Measurements from ENCODE around the gene PLXNC1.
A peak's percentile ranks its signal among the peaks of the same experiment; 100 is the strongest.

Gene PLXNC1

DNA sequence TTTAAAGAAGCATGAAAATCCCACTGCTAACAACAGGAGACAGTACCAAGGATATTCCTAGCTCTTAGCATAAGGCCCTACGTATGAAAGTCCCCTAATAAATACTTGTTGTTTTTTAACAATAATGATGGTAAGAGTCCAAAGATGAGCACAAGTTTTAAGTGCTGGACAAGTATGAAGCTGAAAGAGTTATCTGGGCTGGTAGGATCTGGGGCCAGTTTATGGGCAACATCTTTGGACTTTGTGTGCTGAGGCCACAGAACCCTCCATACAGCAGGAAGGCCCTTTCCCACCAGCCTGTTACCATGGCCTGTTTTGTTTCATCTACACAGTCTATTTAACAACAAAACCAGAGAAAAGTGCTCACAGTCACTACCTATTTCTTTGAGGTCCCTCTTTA lies 12.5 kb upstream of the PLXNC1 start:
- no peak for DNase-seq

DNA sequence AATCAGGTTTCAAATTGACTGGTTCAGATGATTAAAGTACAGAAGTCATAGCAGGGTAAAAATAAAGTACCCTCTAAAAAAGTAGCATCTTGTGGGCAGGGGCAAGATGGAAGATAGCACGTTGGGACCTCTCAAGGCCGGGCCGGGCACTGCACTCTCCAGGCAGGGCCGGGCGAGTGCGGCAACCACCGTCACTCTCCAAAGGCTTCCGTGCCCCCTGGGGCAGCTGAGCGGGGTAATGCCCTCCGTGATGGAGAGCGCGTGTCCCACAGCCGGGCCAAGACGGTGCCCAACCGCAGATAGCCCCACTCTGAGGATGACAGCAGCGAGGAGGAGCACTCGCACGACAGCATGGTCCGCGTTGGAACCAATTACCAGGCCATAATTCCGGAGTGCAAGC lies 8.6 kb upstream of the PLXNC1 start:
- no peak for DNase-seq

DNA sequence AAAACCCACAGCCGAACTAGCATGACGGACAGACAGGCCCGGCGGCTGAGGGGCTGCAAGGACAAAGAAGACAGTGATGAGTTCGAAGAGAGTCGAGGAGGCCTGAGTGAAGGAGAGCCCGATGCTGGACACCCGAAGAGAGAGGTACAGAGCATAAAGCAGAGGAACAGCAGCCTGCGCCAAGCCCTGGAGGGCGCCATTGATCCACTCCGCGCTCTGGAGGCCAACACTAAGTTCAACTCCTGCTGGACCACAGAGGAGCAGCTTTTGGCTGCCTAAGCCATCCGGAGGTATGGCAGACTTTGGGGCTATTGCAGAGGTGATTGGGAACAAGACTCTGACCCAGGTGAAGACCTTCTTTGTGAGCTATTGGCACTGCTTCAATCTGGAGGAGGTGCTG lies 7.8 kb upstream of the PLXNC1 start:
- DNase-seq = peak in 1 of 2 experiments; percentile 12

DNA sequence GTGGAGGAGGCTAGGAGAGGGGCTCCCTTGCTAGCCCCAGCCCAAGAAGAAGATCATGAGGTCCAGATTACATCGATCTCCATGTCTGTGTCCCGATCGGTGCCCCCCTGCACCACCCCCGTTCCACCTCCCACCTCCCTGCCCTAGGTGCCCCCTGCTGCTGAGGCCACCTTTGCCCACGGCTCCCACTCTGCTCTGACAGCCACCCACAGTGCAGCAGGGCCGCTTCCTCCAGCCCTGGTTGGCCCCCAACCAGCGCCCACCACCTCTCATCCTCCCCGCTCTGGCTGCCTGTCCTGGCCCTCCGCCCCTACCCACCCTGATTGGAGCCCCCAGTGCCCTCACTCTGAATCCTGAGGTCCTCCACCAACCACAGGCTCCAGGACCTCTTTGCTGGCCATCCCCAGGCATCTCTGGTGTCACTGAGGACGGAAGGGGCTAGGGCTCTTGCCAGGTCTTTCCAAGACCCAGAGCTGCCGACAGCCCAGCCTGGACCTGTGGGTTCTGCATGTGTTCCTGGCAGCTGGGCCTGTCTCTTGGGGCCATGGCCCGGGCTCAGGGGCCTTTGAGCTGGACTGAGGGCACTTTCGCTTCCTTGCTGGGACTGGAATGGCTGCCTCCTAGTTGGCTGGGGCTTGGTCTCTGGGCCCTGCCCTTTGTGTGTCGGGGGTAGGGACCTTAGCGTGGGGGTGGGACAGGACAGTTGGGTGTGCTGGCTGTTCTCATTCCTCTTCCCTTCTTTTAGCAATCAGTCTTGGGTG lies 7.2 kb upstream of the PLXNC1 start:
- no peak for DNase-seq

DNA sequence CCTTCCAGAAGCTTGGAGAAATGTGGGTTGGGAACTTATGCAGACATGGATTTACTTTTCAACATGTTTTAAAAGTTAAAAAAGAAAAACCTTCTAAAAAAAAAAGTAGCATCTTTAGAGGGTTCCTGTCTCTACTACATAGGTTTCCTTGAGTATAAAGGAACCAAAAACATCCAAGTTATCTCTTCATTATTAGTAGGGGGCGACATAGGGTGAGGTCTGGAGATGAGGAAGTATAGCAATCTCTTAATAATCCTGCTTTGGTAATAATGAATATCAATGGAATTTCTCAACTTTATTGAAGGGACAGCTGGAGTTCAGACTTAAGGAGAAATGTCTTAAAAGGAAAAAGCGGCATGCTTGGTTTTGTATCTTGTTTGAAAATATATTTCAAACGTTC lies 6.5 kb upstream of the PLXNC1 start:
- DNase-seq = no peak

DNA sequence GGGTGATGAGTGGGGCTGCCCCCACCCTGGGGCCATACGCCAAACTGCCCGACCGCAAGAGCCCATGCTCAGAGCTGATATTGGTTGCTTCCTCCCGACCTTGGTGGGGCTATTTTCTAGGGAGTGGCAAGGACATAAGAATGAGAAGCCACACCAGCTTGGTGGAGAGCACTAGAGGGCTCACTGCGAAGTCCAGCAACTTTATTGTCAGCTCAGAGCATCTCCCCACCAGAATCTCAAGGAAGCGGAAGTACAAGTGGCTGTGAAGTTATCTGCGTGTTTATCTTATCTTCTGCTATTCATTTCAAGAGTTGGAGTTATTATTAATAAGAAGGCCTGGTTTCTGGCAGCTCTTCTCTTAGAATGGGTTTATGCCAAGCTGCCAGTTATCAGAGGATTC lies 4.9 kb upstream of the PLXNC1 start:
- no peak for DNase-seq

DNA sequence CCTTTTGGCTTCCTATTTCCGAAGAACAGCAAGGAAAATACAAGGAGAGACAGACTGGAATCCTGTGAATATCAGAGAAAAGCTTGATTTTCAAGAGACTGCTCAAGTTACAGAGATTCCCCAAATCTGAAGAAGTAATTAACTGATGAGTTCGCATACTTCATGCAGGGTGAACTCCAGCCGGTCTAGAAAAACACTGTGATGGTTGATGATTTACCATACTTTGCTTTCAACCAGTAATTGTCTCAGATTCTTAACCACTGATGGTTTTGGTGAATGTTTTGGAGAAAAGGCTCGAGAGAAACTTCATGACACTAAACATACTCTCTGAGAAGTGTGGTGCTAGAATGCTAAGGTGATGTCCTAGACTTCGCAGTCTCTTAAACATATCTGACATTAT lies 4.4 kb upstream of the PLXNC1 start:
- no peak for DNase-seq

DNA sequence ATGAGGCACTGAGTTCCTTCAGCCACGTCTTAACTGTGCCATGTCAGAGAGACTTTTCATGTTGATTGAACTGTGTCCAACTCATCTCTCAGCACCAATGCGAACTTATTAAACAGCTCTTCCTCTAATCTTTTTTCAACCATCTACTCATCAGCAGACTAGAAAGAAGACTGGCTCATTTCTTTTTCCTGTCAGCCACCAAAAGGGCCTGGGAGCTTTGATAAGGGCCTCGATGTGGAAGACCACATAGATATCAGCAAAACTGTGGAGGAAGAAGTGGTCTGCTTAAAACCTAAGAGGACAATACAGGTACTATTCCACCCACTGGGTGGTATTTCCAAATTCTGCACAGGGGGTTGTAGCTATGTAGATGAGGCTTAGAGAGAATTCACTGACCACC lies 3.6 kb upstream of the PLXNC1 start:
- DNase-seq = no peak

DNA sequence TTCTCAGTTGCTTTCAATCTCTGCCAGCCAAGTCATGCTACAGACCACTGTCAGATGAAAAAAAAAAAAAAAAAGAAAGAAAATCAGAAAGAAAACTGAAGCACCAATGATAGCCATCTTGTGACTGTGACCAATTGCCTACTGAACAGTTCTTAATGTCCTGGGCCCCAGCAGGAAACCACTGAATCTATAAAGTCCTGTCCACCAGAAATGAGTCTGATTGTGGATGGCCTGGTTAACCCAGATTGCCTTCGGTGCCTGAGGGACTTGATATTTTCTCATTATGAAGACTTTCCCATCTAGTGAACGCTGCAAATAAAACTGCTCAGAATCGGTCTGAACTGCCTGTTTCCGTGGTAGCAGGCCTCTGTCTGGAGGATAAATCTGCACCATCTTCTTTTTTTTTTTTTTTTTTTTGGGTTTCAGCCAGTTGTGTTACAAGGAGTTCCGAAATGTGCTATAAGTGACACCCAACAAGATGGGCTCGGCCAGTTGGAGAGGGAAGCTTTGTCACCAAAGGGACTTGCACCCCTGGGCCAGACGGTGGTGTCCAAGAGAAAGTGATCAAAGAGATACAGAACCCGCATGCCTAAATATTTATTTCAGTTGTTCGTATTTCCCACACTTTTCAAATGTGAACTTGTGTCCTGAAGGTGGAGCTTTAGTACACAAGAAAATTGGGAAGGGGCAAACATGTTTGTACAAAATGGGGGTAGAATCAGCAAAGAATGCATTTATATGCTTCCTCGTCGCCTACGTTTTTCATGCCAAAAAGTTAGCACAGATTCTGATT lies 3.0 kb upstream of the PLXNC1 start:
- peak in 1 of 2 experiments; percentile 31 for DNase-seq

DNA sequence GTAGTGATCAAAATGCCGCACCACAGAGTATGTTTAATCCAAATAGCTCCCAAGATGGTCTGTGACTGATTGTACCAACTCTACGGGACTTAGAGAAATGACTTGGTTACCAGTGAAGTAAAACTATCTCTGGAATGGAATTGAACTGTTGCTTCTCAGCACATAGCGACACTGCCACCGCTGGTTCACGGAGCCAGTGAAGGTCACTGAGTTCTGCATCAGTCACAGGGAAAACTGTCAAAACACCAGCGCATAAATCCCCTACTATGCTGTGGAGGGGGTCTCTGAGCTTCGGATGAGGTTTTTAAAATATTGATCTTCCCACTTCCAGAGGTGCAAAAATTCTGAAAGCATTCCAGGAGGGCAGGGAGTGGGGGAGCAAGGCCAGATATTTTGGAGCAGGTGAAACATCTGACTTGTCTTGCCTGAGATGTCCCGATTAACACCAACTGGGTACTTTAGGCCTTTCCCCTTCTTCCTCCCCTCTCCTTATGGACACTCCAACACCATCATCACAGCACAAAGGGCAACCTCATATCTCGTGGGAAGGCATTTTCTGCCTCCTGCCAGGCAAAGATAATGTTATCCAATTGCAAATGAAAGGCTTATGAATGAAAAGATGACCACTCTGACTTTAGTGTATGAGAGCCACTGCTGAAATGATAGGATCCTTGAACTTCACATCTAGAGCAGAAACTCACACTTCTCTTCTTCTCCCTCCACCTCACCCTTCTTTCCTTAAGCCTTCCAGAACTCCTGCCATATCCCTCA lies 2.0 kb upstream of the PLXNC1 start:
- DNase-seq = no peak

DNA sequence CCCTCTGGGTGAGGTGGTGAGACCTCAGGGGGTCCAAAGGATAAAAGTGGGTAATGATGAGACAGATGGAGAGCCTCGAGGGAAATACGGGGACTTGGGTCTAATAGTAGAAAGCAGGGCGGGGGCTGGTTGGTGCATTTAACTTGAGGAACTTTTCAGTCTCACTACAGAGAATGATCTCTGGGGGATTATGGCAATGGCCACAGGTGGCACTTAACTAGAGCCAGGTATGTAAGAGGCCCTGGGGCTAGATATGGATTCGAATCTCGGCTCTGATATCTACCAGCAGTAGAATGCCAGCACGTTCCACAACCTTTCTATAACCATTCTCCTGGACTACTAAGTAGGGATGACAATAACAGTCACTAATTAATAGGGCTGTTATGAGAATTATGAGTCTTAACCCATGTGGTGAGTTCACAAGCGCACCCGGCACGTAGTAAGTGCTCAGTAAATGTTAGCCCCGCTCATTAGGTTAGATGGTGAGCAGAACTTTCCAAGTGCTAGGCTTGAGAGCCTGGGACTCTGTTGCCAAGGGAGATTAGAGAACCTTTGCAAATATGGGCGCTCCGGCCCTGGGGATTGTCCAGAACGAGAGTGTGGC lies 888 bp upstream of the PLXNC1 start:
- DNase-seq = no peak

DNA sequence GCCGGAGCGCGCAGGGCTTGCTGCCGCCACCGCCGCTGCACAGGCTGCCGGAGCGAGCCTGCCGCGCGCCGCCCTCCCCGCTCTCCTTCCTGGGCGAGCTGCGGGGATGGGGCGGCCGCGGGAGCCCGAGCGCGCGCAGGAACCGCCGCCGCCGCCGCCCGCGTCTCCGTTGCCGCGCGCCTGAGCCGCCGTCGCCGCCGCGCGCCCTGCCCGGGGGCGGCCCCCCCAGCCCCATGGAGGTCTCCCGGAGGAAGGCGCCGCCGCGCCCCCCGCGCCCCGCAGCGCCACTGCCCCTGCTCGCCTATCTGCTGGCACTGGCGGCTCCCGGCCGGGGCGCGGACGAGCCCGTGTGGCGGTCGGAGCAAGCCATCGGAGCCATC lies 352 bp downstream of the PLXNC1 start:
- no peak for DNase-seq

DNA sequence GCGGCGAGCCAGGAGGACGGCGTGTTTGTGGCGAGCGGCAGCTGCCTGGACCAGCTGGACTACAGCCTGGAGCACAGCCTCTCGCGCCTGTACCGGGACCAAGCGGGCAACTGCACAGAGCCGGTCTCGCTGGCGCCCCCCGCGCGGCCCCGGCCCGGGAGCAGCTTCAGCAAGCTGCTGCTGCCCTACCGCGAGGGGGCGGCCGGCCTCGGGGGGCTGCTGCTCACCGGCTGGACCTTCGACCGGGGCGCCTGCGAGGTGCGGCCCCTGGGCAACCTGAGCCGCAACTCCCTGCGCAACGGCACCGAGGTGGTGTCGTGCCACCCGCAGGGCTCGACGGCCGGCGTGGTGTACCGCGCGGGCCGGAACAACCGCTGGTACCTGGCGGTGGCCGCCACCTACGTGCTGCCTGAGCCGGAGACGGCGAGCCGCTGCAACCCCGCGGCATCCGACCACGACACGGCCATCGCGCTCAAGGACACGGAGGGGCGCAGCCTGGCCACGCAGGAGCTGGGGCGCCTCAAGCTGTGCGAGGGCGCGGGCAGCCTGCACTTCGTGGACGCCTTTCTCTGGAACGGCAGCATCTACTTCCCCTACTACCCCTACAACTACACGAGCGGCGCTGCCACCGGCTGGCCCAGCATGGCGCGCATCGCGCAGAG lies 873 bp downstream of the PLXNC1 start:
- DNase-seq = peak; percentile 48 to 60

DNA sequence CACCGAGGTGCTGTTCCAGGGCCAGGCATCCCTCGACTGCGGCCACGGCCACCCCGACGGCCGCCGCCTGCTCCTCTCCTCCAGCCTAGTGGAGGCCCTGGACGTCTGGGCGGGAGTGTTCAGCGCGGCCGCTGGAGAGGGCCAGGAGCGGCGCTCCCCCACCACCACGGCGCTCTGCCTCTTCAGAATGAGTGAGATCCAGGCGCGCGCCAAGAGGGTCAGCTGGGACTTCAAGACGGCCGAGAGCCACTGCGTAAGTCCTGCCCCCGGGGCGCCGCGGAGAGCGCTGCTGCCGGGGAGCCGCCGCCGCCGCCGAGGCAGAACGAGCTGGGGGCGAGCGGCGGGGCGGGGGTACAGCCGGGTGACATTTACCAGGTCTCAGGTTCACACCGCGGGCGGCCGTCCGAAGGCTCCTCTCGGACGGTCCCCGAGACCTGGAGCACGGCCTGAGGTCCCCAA lies 1.4 kb downstream of the PLXNC1 start:
- peak in 1 of 2 experiments; percentile 49 for DNase-seq

DNA sequence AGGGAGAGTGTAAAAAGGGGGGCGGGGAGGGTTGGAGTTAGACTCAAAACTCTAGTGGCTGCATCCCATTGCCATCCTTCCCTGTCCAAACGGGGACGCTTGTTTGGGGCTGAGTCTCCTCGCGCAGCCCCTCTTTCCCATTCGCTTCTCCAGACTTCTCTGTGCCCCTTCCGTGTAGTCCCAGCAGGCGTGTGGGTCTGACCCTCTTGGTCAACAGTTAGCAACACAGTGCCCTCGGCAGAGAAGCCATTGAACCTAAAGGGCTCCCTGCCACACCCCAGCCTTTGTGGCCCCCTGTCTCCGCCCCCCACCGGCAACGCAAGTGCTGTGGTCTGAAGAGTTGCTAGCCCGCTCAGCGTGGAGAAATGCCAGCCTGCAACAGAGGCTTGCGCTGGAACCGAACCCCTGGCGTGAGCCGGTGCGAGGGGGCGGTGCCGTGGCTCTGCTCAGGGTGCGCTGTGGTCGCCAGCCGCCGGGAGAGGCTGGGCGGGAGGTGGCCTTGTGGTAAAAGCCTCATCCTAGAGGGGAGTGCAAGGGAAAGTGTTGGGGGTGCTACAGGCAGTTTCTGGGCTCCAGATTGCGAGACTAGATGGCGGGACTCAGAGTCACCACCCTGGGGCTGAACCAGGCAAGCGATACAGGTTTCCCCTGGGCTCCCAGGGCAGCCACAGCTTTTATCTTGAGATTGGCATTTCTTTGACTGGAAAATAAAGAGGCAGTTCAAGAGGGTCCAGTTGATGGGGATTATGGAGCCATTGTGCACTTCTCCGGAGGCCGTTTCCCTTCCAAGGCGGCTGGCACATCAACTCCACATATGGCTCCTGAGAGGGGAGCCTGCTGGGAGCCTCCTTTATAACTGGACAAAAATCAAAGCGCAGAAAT lies 2.1 kb downstream of the PLXNC1 start:
- DNase-seq = peak; percentile 26 to 58

DNA sequence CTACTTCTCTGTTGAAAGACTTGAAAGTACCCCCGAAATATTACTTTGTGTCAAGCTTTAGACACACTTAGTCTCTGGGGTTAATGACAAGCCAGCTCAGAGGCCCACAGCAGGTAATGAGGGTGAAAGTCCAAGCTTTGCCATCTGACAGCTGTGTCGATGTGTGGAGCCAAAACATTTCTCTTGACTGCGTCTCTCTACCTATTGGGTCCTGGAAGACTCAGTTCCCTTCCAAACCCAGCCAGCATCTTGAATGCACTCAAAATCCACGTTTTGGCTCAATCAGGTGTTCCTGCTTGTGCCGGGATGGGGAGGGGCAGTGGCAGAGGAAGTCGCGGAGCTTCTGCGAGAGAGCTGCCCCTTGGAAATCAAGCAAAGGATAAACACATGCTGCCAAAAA lies 3.2 kb downstream of the PLXNC1 start:
- peak; percentile 34 to 76 for DNase-seq

DNA sequence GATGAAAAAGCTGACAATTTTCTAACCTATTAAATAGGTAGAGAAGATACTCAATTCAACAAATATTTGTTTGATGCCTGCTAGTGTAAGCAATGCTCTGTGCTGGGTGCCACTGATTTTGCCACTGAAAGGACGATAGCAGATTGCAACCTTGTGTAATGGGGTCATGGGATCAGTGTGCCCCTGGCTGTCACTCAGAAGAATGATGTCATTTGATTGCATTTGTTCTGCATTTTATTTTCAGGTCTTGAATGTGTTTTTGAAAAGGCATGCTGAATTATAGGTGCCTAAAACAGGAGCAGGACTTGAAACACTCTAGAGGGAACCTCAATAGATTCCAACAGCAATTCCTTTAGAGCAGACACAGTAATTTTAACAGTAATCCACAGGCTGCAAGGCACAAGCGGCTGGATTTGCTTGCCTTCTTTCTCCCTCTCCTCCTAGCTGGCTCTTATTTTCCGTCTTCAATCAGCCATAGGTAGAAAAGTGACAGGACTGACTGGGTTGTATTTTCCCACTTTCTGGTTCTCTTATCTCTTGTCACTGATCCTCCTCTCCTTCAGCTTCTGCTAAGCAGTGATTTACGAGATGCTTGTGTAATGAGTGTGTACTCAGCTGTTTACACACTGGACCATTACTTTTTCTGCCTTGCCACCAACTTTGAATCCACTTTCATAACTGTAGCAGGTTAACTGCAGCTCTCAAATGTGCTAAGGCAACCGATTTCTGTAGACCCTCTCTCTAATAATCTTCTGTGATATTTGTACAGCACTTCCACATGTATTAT lies 4.1 kb downstream of the PLXNC1 start:
- peak; percentile 31 to 74 for DNase-seq

DNA sequence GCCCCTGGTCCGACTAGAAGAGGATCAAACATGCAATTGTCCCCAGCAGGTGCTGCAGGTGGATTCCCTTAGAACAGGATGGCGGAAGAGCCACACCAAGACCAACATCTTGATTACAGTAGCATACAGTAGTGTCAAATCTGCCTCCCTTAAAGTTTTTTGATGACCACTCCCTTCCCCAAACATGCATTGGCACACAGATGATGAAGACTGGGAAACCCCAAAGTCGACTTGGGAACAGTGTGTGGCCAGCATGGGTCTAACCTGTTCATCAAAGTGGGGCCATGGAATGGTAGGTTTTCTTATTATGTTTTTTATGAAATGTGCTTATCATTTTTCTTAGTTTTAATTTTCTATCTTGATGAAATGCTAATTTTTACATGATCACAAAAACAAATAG lies 8.8 kb downstream of the PLXNC1 start:
- DNase-seq = peak in 1 of 2 experiments; percentile 27

DNA sequence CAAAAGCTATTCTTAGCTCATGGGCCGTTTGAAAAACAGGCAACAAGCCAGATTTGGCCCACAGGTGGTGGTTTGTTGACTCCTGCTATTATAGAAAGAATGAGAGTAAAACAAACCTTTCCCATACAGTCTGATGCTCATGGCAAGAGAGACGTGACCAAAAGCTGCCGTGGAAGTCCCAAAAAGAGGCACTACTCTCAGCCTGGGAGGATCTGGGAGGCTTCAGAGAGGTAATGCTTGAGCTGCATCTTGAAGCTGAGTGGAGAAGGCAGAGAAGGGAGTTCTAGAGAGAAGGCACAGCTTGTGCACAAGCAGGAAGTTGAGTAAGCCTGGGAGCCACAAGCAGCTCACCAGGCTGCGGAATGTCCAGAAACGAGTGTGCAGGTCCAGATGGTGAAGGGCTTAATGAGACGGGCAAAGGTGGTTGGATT lies 9.6 kb downstream of the PLXNC1 start:
- peak; percentile 65 to 89 for DNase-seq

DNA sequence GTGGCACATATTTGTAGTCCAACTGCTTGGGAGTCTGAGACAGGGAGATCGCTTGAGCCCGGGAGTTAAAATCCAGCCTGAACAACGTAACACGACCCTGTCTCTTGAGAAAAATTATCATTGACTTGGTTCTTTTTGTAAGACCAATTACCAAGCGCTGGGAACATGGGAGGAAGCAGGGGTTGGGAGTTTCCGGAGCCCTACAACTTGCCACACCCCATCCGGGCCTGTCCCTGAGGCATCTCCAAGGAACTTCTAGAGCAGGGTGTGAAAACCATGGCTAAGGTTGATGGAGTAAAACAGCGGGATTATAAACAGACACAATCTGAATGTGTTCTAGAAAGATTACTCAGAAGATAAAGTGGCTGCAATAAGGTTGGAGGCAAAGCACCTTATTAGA lies 10.3 kb downstream of the PLXNC1 start:
- no peak for DNase-seq

DNA sequence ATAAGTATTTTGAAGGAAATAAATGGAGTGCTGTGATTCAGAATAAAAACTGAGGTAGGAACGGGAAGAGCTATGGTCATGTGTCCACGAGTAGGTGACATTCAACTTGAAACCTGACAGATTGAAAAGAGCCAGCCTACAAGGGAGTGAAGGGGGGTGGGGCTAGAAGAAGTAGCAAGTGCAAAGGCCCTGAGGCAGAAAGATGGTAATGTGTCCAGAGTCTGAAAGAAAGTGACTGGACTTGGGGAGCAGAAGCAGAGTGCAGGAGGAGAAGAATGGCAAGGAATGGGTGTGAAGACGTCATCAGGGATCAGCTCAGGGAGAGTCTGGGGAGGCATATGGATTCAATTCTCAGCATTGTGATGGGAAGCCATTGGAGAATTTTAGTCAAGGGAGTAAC lies 13.7 kb downstream of the PLXNC1 start:
- DNase-seq = no peak
